SK-N-SH (cell line): ENCODE data around the gene ENOX1. TPM values are rescaled to one million over a fixed set of nuclear protein-coding genes. Genes with fewer than 3 reads are reported as not detected.

Source experiments
- CTCF ChIA-PET: fragments of 300-600, 350-600 bp; formaldehyde crosslinking; extraction: SDS; loops from one replicate; lab custom pipeline; 2021; lab: Yijun Ruan, JAX
- POLR2A ChIA-PET: fragments of 350-600 bp; sonication (Branson Sonifier 250); formaldehyde crosslinking; extraction: SDS; loops from one replicate; lab custom pipeline; 2020; ENCODE audit warnings: antibody characterized with exemption, inconsistent platforms; lab: Yijun Ruan, JAX
- DNase-seq: peaks from one replicate; pipeline ENCODE4 v3.0.0; 2012
- H2AFZ ChIP-seq: fragments of 200-600 bp; sonication (generic); 2 replicates; pipeline ENCODE4 v1.8.1; 2016; ENCODE audit warnings: antibody characterized with exemption, mild to moderate bottlenecking, low read depth
- H3F3A ChIP-seq: fragments of 200-600 bp; sonication (generic); replicated peaks from 2 replicates; pipeline ENCODE3; 2016; ENCODE audit warnings: antibody characterized with exemption, mild to moderate bottlenecking; ENCODE audit not compliant: insufficient read depth
- H3K27ac ChIP-seq, 2 experiments: fragments of 200-500 bp in 1 of 2; fragments of 200-600 bp in 1 of 2; sonication (Bioruptor generic) in 1 of 2; sonication (generic), shearing (Covaris generic) in 1 of 2; 2 replicates each; pipeline versions ENCODE4 v1.5.1 to v1.6.1; 2014 to 2016; ENCODE audit warnings: low read depth in 2 of 2, inconsistent platforms in 1 of 2, low read length in 1 of 2, mild to moderate bottlenecking in 1 of 2, mixed read lengths in 1 of 2
- H3K27me3 ChIP-seq: fragments of 200-600 bp; sonication (generic), shearing (Covaris generic); 2 replicates; pipeline ENCODE4 v1.6.1; 2016; ENCODE audit warnings: mixed run types; ENCODE audit not compliant: insufficient read depth
- H3K36me3 ChIP-seq, 2 experiments: fragments of 200-500 bp in 1 of 2; fragments of 200-600 bp in 1 of 2; sonication (Bioruptor generic) in 1 of 2; sonication (generic) in 1 of 2; replicated peaks in 1 of 2; 2 replicates each; pipeline versions ENCODE3 to v1.5.1; 2014 to 2016; ENCODE audit warnings: low read length in 1 of 2, mild to moderate bottlenecking in 1 of 2; ENCODE audit not compliant: insufficient read depth in 2 of 2, control insufficient read depth in 1 of 2
- H3K4me1 ChIP-seq, 2 experiments: fragments of 200-500 bp in 1 of 2; fragments of 200-600 bp in 1 of 2; sonication (Bioruptor generic) in 1 of 2; sonication (generic), shearing (Covaris generic) in 1 of 2; 2 replicates each; pipeline versions ENCODE4 v1.5.1 to v1.6.1; 2014 to 2016; ENCODE audit warnings: low read depth in 1 of 2, low read length in 1 of 2, mixed run types in 1 of 2; ENCODE audit not compliant: insufficient read depth in 2 of 2, control insufficient read depth in 1 of 2
- H3K4me2 ChIP-seq: fragments of 200-600 bp; sonication (generic), shearing (Covaris generic); 2 replicates; pipeline ENCODE4 v1.6.1; 2017; ENCODE audit warnings: mixed run types
- H3K4me3 ChIP-seq, 2 experiments: fragments of 200-500 bp in 1 of 2; fragments of 200-600 bp in 1 of 2; sonication (Bioruptor generic) in 1 of 2; sonication (generic), shearing (Covaris generic) in 1 of 2; 2 replicates each; pipeline versions ENCODE4 v1.5.1 to v1.8.1; 2014 to 2016; ENCODE audit warnings: low read depth in 2 of 2, inconsistent platforms in 1 of 2, low read length in 1 of 2, mild to moderate bottlenecking in 1 of 2, mixed read lengths in 1 of 2, moderate library complexity in 1 of 2
- H3K79me2 ChIP-seq: fragments of 200-600 bp; sonication (generic); 2 replicates; pipeline ENCODE4 v1.8.1; 2017; ENCODE audit warnings: mild to moderate bottlenecking; ENCODE audit not compliant: insufficient read depth
- H3K9ac ChIP-seq: fragments of 200-600 bp; sonication (generic); 2 replicates; pipeline ENCODE4 v1.6.1; 2017; ENCODE audit warnings: mixed run types
- H3K9me2 ChIP-seq: fragments of 200-600 bp; sonication (generic); 2 replicates; pipeline ENCODE4 v1.6.1; 2017; ENCODE audit warnings: mixed run types
- H3K9me3 ChIP-seq: fragments of 200-600 bp; sonication (generic); 2 replicates; pipeline ENCODE4 v1.6.1; 2017; ENCODE audit warnings: mixed run types, mild to moderate bottlenecking, moderate library complexity
- H4K20me1 ChIP-seq: fragments of 200-600 bp; sonication (generic); 2 replicates; pipeline ENCODE4 v1.6.1; 2017; ENCODE audit warnings: mild to moderate bottlenecking, mixed run types; ENCODE audit not compliant: insufficient read depth
- CHD2 ChIP-seq: fragments of 150-350 bp; IDR thresholded peaks from 2 replicates; pipeline ENCODE4 v1.6.1; 2018; ENCODE audit warnings: low read length; ENCODE audit not compliant: partially characterized antibody
- CTCF ChIP-seq: fragments of 200-600 bp; sonication (generic); IDR thresholded peaks from 2 replicates; pipeline ENCODE4 v1.6.1; 2017; ENCODE audit warnings: antibody characterized with exemption, mild to moderate bottlenecking, moderate library complexity
- EZH2phosphoT487 ChIP-seq: fragments of 200-600 bp; sonication (generic); IDR thresholded peaks from 2 replicates; pipeline ENCODE4 v1.6.1; 2017; ENCODE audit warnings: low read depth, mixed run types, mild to moderate bottlenecking, antibody characterized with exemption, moderate library complexity, borderline replicate concordance
- FOXJ3 ChIP-seq: sonication (generic); formaldehyde crosslinking; IDR thresholded peaks from 2 replicates; pipeline ENCODE4 v1.5.1; 2020; ENCODE audit warnings: mild to moderate bottlenecking, missing genetic modification reagents
- FOXM1 ChIP-seq: IDR thresholded peaks from 2 replicates; pipeline ENCODE4 v1.4.0; 2012; ENCODE audit warnings: low read depth, mild to moderate bottlenecking
- GABPA ChIP-seq: IDR thresholded peaks from 2 replicates; pipeline ENCODE4 v1.4.0; 2012; ENCODE audit warnings: low read depth, mild to moderate bottlenecking
- MAX ChIP-seq: IDR thresholded peaks from 2 replicates; pipeline ENCODE4 v1.4.0; 2012; ENCODE audit warnings: low read depth
- MEF2A ChIP-seq: IDR thresholded peaks from 2 replicates; pipeline ENCODE4 v1.4.0; 2012; ENCODE audit warnings: low read depth, borderline replicate concordance
- MXI1 ChIP-seq: IDR thresholded peaks from 2 replicates; pipeline ENCODE4 v1.6.1; 2012; ENCODE audit warnings: mild to moderate bottlenecking, low read depth, low read length, improper control_type of control experiment
- PBX3 ChIP-seq: IDR thresholded peaks from 2 replicates; pipeline ENCODE4; 2012
- SMC3 ChIP-seq: IDR thresholded peaks from 2 replicates; pipeline ENCODE4 v1.6.1; 2012; ENCODE audit warnings: low read depth, low read length, improper control_type of control experiment
- TEAD4 ChIP-seq: IDR thresholded peaks from 2 replicates; pipeline ENCODE4 v1.4.0; 2012; ENCODE audit warnings: mild to moderate bottlenecking, borderline replicate concordance; ENCODE audit not compliant: insufficient read depth
- USF1 ChIP-seq: IDR thresholded peaks from 2 replicates; pipeline ENCODE4 v1.4.0; 2012; ENCODE audit warnings: low read depth, borderline replicate concordance
- USF2 ChIP-seq: fragments of 150-350 bp; IDR thresholded peaks from 2 replicates; pipeline ENCODE4 v1.6.1; 2017; ENCODE audit warnings: antibody characterized with exemption, low read length, low read depth, borderline replicate concordance
- YY1 ChIP-seq: IDR thresholded peaks from 2 replicates; pipeline ENCODE4 v1.4.0; 2012; ENCODE audit warnings: low read depth, mild to moderate bottlenecking
- ZBTB33 ChIP-seq: IDR thresholded peaks from 2 replicates; pipeline ENCODE4 v1.4.0; 2012; ENCODE audit warnings: low read depth, borderline replicate concordance
- WGBS: methylation state at CpG from one replicate; pipeline ENCODE4 v1.1.6; 2017; ENCODE audit warnings: low lambda C conversion rate; 5-methylcytosine and 5-hydroxymethylcytosine counted together
- polyA plus RNA-seq, 3 experiments: library from polyadenylated mRNA; depleted of rRNA; stranded (reverse); fragments of >200 nt; gene quantifications; 2 replicates each; pipeline ENCODE4 v1.2.3, GENCODE V29; 2012

ENOX1 gene
- polyA plus RNA-seq, 1 of the 3 experiments (the other 2 are of a cell fraction): 5.8 TPM

GRCh38 chr13:43514311-43514710, 272.5 kb downstream of the ENOX1 start:
- Histone ChIP-seq H3K79me2 (no peaks in the 10 kb centered on the region), H2AFZ (no peak overlapping the region), H3K4me1 (no peaks in the 10 kb centered on the region; a peak in 1 of 4 replicates), H3F3A (no peaks in the 10 kb centered on the region), H3K9me2 (no peaks in the 10 kb centered on the region), H3K36me3 (no peaks in the 10 kb centered on the region), H4K20me1 (no peaks in the 10 kb centered on the region), H3K9ac (no peak overlapping the region), H3K27me3 (no peaks in the 10 kb centered on the region), H3K27ac (no peak overlapping the region), H3K4me3 (no peak overlapping the region), H3K9me3 (no peaks in the 10 kb centered on the region), H3K4me2 (no peak overlapping the region)
- DNase-seq: no peak
- ChIA-PET CTCF (no interaction called here), POLR2A (no interaction called here)
- 89% methylated on average over 1 of the region's 1 CpG for WGBS
- TF ChIP-seq TEAD4 (no peak), GABPA (no peak), FOXJ3 (no peak), CHD2 (no peak), PBX3 (no peak), FOXM1 (no peak), EZH2phosphoT487 (no peak), USF2 (no peak), MXI1 (no peak), USF1 (no peak)
- TF ChIP-seq, all 33 proteins: peak for 0

GRCh38 chr13:43512221-43512620, 274.6 kb downstream of the ENOX1 start:
- TF ChIP-seq YY1 (no peak), EZH2phosphoT487 (no peak), MEF2A (no peak), ZBTB33 (no peak), MAX (no peak), SMC3 (no peak), FOXJ3 (no peak), CTCF (no peak)
- H3F3A ChIP-seq: no peaks in the 10 kb centered on the region
- H3K4me1 ChIP-seq: no peaks in the 10 kb centered on the region; a peak in 1 of 4 replicates
- H3K36me3 ChIP-seq: no peaks in the 10 kb centered on the region
- no peaks in the 10 kb centered on the region for H3K27me3 ChIP-seq
- no peaks in the 10 kb centered on the region for H3K9me2 ChIP-seq
- no peak overlapping the region for H3K4me2 ChIP-seq
- no peaks in the 10 kb centered on the region for H4K20me1 ChIP-seq
- ChIA-PET CTCF (interaction anchor here (0.7 to 1.1 kb wide), 2 partner anchors 9 to 153 kb away, joined by 3 to 4 read pairs; no protein-coding TSS in a partner anchor), POLR2A (no interaction called here)
- no peak overlapping the region for H2AFZ ChIP-seq
- H3K27ac ChIP-seq: no peak overlapping the region
- H3K79me2 ChIP-seq: no peaks in the 10 kb centered on the region
- no peak for DNase-seq
- H3K9me3 ChIP-seq: no peaks in the 10 kb centered on the region
- WGBS: 96% methylated on average over 2 of the region's 2 CpGs
- no peak overlapping the region for H3K9ac ChIP-seq
- no peak overlapping the region for H3K4me3 ChIP-seq
